Neural progenitor cell (in vitro differentiated cells): ENCODE measurements around the gene MBTPS2.

Experiments
- EZH2 ChIP-seq: fragments of 200-600 bp; sonication (generic); IDR thresholded peaks from 2 replicates; pipeline ENCODE4 v1.6.1; 2017; ENCODE audit warnings: antibody characterized with exemption, mild to moderate bottlenecking, moderate library complexity
- EZH2phosphoT487 ChIP-seq: fragments of 200-600 bp; sonication (generic); IDR thresholded peaks from 2 replicates; pipeline ENCODE4 v1.6.1; 2017; ENCODE audit warnings: antibody characterized with exemption
- TF ChIP-seq, protein P1 (sequence below): fragments of 200-600 bp; sonication (generic); IDR thresholded peaks from 2 replicates; pipeline ENCODE4 v1.5.1; 2017; ENCODE audit warnings: antibody characterized with exemption, mild to moderate bottlenecking

DNA sequence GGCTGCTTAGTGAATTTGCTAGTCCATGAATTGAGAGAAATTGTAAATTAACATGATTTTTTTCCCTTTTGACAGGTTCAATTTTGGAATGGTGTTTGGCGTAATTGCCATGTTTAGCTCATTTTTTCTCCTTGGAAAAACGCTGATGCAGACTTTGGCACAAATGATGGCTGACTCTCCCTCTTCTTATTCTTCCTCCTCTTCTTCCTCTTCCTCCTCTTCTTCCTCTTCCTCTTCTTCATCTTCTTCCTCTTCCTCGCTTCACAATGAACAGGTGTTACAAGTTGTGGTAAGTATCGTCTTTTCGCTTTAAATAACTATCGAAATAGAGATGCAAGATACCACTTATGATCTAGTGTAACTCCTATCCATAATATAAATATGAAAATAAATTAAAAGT is 5.7 kb downstream of the MBTPS2 start:
- TF ChIP-seq EZH2phosphoT487 (no peak), EZH2 (no peak)
- TF ChIP-seq, protein P1, sequence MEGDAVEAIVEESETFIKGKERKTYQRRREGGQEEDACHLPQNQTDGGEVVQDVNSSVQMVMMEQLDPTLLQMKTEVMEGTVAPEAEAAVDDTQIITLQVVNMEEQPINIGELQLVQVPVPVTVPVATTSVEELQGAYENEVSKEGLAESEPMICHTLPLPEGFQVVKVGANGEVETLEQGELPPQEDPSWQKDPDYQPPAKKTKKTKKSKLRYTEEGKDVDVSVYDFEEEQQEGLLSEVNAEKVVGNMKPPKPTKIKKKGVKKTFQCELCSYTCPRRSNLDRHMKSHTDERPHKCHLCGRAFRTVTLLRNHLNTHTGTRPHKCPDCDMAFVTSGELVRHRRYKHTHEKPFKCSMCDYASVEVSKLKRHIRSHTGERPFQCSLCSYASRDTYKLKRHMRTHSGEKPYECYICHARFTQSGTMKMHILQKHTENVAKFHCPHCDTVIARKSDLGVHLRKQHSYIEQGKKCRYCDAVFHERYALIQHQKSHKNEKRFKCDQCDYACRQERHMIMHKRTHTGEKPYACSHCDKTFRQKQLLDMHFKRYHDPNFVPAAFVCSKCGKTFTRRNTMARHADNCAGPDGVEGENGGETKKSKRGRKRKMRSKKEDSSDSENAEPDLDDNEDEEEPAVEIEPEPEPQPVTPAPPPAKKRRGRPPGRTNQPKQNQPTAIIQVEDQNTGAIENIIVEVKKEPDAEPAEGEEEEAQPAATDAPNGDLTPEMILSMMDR = no peak
